Measurements from ENCODE around the gene JAG2.
A peak's percentile ranks its signal among the peaks of the same experiment; 100 is the strongest.

JAG2 gene

GRCh38 chr14:105203701-105204100, 35.1 kb upstream of the JAG2 start:
- DNase-seq (ENCODE audit: low spot score), result no peak
- no peak for TF ChIP-seq CTCF (IDR thresholded peaks at IDR 0.05; ENCODE audit: extremely low read depth, missing control alignments)

- DNase-seq (ENCODE audit: low spot score), result peak; percentile 89
- peak; percentile 86 for TF ChIP-seq CTCF (IDR thresholded peaks at IDR 0.05; ENCODE audit: extremely low read depth, missing control alignments)
Observed at GRCh38 chr14:105203057-105203531, 34.5 kb upstream of the JAG2 start.

GRCh38 chr14:105201925-105202513, 33.4 kb upstream of the JAG2 start:
- no peak for TF ChIP-seq CTCF (IDR thresholded peaks at IDR 0.05; ENCODE audit: extremely low read depth, missing control alignments)
- DNase-seq (ENCODE audit: low spot score), result peak; percentile 65

GRCh38 chr14:105201156-105201924, 32.8 kb upstream of the JAG2 start:
- no peak for DNase-seq (ENCODE audit: low spot score)
- no peak for TF ChIP-seq CTCF (IDR thresholded peaks at IDR 0.05; ENCODE audit: extremely low read depth, missing control alignments)

- no peak for DNase-seq (ENCODE audit: low spot score)
- TF ChIP-seq CTCF (IDR thresholded peaks at IDR 0.05; ENCODE audit: extremely low read depth, missing control alignments), result no peak
Observed at GRCh38 chr14:105200641-105201040, 32.1 kb upstream of the JAG2 start.

- no peak for TF ChIP-seq CTCF (IDR thresholded peaks at IDR 0.05; ENCODE audit: extremely low read depth, missing control alignments)
- no peak for DNase-seq (ENCODE audit: low spot score)
Observed at GRCh38 chr14:105200074-105200473, 31.5 kb upstream of the JAG2 start.

- DNase-seq (ENCODE audit: low spot score), result no peak
- no peak for TF ChIP-seq CTCF (IDR thresholded peaks at IDR 0.05; ENCODE audit: extremely low read depth, missing control alignments)
Observed at GRCh38 chr14:105199093-105199492, 30.5 kb upstream of the JAG2 start.
